Measurements from ENCODE around the gene F8.

The F8 gene

DNA sequence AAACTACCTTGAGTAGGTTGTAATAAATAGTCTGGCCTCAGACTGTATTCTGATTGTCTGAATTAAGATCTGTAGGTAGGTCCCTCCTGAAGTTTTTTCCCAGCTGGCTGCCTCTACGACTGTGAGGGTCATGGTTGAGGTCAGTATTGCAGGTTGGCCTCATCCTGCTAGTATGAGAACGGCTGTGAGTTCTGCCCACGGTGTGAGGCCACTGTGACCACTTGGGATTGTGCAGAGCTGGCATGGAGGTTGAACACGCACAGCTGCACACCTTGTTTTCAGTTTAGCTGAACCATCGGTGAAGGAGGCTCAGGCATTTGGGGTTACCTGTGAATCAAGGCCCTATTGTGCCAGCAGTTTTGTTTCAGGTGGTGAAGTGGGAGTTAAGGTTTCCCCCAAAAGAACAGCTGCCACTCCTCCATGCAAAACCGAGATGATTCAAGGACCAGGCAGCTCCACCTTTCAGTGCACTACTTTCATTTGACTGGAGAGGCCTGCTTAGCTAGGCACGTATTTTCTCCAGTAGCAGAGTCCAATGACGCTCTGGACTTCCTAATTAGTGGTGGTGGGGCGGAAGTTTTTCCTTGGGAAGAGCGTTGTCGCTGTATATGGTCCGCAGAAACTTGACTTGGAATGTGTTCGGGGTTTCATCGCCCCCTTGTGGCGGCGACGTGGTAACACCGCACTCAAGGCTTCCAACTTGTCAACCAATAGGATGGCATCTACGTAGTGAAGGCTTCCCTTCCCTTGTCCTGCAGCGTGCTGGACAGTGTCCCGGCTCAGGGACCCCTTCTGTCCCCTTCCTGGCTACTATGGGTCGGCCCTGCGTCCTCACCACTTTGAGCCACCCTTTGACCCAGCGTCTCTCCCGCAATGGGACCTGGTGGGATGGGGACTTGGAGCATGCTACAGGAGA lies 34.6 kb upstream of the F8 start:
- peak; percentile 66 for TF ChIP-seq TEAD4 (IDR thresholded peaks at IDR 0.05)
- no peak for TF ChIP-seq FOXM1 (IDR thresholded peaks at IDR 0.05; ENCODE audit: borderline replicate concordance, low read depth)
- no peak for TF ChIP-seq YY1 (IDR thresholded peaks at IDR 0.05; ENCODE audit: low read depth)
- TF ChIP-seq, protein P1, sequence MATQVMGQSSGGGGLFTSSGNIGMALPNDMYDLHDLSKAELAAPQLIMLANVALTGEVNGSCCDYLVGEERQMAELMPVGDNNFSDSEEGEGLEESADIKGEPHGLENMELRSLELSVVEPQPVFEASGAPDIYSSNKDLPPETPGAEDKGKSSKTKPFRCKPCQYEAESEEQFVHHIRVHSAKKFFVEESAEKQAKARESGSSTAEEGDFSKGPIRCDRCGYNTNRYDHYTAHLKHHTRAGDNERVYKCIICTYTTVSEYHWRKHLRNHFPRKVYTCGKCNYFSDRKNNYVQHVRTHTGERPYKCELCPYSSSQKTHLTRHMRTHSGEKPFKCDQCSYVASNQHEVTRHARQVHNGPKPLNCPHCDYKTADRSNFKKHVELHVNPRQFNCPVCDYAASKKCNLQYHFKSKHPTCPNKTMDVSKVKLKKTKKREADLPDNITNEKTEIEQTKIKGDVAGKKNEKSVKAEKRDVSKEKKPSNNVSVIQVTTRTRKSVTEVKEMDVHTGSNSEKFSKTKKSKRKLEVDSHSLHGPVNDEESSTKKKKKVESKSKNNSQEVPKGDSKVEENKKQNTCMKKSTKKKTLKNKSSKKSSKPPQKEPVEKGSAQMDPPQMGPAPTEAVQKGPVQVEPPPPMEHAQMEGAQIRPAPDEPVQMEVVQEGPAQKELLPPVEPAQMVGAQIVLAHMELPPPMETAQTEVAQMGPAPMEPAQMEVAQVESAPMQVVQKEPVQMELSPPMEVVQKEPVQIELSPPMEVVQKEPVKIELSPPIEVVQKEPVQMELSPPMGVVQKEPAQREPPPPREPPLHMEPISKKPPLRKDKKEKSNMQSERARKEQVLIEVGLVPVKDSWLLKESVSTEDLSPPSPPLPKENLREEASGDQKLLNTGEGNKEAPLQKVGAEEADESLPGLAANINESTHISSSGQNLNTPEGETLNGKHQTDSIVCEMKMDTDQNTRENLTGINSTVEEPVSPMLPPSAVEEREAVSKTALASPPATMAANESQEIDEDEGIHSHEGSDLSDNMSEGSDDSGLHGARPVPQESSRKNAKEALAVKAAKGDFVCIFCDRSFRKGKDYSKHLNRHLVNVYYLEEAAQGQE (IDR thresholded peaks at IDR 0.05; ENCODE audit: low read depth), result peak; percentile 53
- TF ChIP-seq EP300 (IDR thresholded peaks at IDR 0.05; ENCODE audit: borderline replicate concordance), result no peak
- no peak for TF ChIP-seq CREB1 (IDR thresholded peaks at IDR 0.05; ENCODE audit: low read depth)
- peak; percentile 49 for TF ChIP-seq RAD21 (IDR thresholded peaks at IDR 0.05; ENCODE audit: low read depth)
- no peak for TF ChIP-seq TCF12 (IDR thresholded peaks at IDR 0.05; ENCODE audit: low read depth)
- no peak for TF ChIP-seq CEBPB (IDR thresholded peaks at IDR 0.05)
- no peak for TF ChIP-seq NFIC (IDR thresholded peaks at IDR 0.05)
- TF ChIP-seq, protein P2, sequence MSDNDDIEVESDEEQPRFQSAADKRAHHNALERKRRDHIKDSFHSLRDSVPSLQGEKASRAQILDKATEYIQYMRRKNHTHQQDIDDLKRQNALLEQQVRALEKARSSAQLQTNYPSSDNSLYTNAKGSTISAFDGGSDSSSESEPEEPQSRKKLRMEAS (IDR thresholded peaks at IDR 0.05), result no peak
- TF ChIP-seq ZBTB7A (IDR thresholded peaks at IDR 0.05; ENCODE audit: low read depth), result no peak
- TF ChIP-seq EGR1 (IDR thresholded peaks at IDR 0.05), result no peak

DNA sequence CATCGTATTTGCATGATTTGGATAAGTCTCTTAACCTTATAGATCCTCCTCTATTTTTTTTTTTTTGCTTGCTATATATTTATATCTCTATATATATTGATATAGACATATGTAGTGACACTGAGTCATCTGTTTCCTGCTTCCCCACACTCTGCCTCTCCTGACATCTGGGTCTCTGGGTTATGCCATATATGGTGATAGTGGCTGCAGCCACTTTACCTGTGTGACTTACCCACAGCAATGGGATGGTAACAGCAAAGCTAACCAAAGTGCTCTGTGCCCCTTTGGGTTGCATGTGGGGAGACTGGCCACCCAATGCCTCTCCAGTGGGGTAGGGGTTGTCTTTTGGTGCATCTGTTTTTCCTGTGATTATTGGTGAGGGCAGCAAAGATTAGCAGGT lies 33.9 kb upstream of the F8 start:
- TF ChIP-seq ZBTB7A (IDR thresholded peaks at IDR 0.05; ENCODE audit: low read depth), result no peak
- no peak for TF ChIP-seq TAF1 (IDR thresholded peaks at IDR 0.05; ENCODE audit: low read depth)
- no peak for TF ChIP-seq CEBPB (IDR thresholded peaks at IDR 0.05)
- TF ChIP-seq NFIC (IDR thresholded peaks at IDR 0.05), result no peak
- no peak for TF ChIP-seq CREB1 (IDR thresholded peaks at IDR 0.05; ENCODE audit: low read depth)
- TF ChIP-seq, protein P3, sequence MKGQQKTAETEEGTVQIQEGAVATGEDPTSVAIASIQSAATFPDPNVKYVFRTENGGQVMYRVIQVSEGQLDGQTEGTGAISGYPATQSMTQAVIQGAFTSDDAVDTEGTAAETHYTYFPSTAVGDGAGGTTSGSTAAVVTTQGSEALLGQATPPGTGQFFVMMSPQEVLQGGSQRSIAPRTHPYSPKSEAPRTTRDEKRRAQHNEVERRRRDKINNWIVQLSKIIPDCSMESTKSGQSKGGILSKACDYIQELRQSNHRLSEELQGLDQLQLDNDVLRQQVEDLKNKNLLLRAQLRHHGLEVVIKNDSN (IDR thresholded peaks at IDR 0.05), result no peak
- TF ChIP-seq, protein P1 (IDR thresholded peaks at IDR 0.05; ENCODE audit: low read depth), result no peak
- no peak for TF ChIP-seq YY1 (IDR thresholded peaks at IDR 0.05; ENCODE audit: low read depth)
- no peak for TF ChIP-seq EP300 (IDR thresholded peaks at IDR 0.05; ENCODE audit: borderline replicate concordance)
- TF ChIP-seq, protein P2 (IDR thresholded peaks at IDR 0.05), result no peak
- TF ChIP-seq EGR1 (IDR thresholded peaks at IDR 0.05), result no peak
- no peak for TF ChIP-seq FOXM1 (IDR thresholded peaks at IDR 0.05; ENCODE audit: borderline replicate concordance, low read depth)
- no peak for TF ChIP-seq TEAD4 (IDR thresholded peaks at IDR 0.05)
- no peak for TF ChIP-seq RAD21 (IDR thresholded peaks at IDR 0.05; ENCODE audit: low read depth)
- no peak for TF ChIP-seq TCF12 (IDR thresholded peaks at IDR 0.05; ENCODE audit: low read depth)

DNA sequence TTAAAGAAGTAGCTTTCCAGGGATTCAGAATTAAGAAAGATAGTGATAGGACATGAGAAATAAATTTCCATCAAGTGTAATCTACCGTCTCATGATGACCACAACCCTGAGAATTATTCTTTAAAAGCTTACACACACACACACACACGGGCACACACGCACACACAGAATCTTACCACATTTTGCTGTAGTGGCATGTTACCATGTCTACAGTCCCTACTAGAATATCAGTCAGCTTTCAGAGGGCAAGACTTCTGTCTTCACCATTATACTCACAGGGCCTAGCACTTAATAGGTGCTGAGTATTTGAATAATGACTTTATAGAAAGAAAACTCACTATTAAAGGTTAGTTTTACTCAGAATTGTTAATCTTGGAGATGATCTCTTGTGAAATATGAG lies 33.0 kb upstream of the F8 start:
- TF ChIP-seq YY1 (IDR thresholded peaks at IDR 0.05; ENCODE audit: low read depth), result no peak
- no peak for TF ChIP-seq EGR1 (IDR thresholded peaks at IDR 0.05)
- TF ChIP-seq, protein P3 (IDR thresholded peaks at IDR 0.05), result no peak
- no peak for TF ChIP-seq EP300 (IDR thresholded peaks at IDR 0.05; ENCODE audit: borderline replicate concordance)
- TF ChIP-seq RAD21 (IDR thresholded peaks at IDR 0.05; ENCODE audit: low read depth), result no peak
- TF ChIP-seq TCF12 (IDR thresholded peaks at IDR 0.05; ENCODE audit: low read depth), result no peak
- no peak for TF ChIP-seq TEAD4 (IDR thresholded peaks at IDR 0.05)
- no peak for TF ChIP-seq ZBTB7A (IDR thresholded peaks at IDR 0.05; ENCODE audit: low read depth)
- TF ChIP-seq, protein P1 (IDR thresholded peaks at IDR 0.05; ENCODE audit: low read depth), result no peak
- no peak for TF ChIP-seq FOXM1 (IDR thresholded peaks at IDR 0.05; ENCODE audit: borderline replicate concordance, low read depth)
- no peak for TF ChIP-seq CEBPB (IDR thresholded peaks at IDR 0.05)
- TF ChIP-seq, protein P2 (IDR thresholded peaks at IDR 0.05), result no peak
